ENCODE data around the gene ESPNL. TPM values are rescaled to one million over a fixed set of nuclear protein-coding genes. Genes with fewer than 3 reads are reported as not detected.
"Not testable (repeated sequence)": the region's sequence is repeated elsewhere in the genome, so short reads cannot be mapped to it uniquely, and the experiment has no call there.

Gene ESPNL
- total RNA-seq, 1 donor from 2014 or later = 1.6 TPM

- Histone ChIP-seq H3K4me1 (ENCODE audit: control insufficient read depth in 3 of 3, insufficient read depth in 3 of 3, low read length in 3 of 3) (peaks cover 19 to 29% (median 26%) of the 10 kb centered on the region in 3 donors), H3K36me3 (ENCODE audit: control insufficient read depth in 3 of 3, insufficient read depth in 3 of 3, low read length in 3 of 3) (peaks cover 48 to 66% (median 63%) of the 10 kb centered on the region in 3 donors), H3K27ac (ENCODE audit: low read depth, low read length) (no peak overlapping the region), H3K9ac (ENCODE audit: low read depth in 1 of 3, low read length in 3 of 3) (no peak overlapping the region), H3K4me3 (ENCODE audit: low read length in 3 of 3) (no peak overlapping the region), H3K27me3 (ENCODE audit: control insufficient read depth in 3 of 3, insufficient read depth in 3 of 3, low read length in 3 of 3) (no peaks in the 10 kb centered on the region), H3K9me3 (ENCODE audit: control insufficient read depth in 3 of 3, low read length in 3 of 3) (no peaks in the 10 kb centered on the region)
These were observed 70.4 kb downstream of the ESPNL start for GRCh38 chr2:238170386-238171071.

- H3K27ac ChIP-seq (ENCODE audit: low read depth, low read length); H3K27me3 ChIP-seq (ENCODE audit: control insufficient read depth in 3 of 3, insufficient read depth in 3 of 3, low read length in 3 of 3); H3K4me3 ChIP-seq (ENCODE audit: low read length in 3 of 3); H3K9me3 ChIP-seq (ENCODE audit: control insufficient read depth in 3 of 3, low read length in 3 of 3); H3K9ac ChIP-seq (ENCODE audit: low read depth in 1 of 3, low read length in 3 of 3): not testable (repeated sequence)
- peaks cover 48 to 66% (median 66%) of the 10 kb centered on the region in 3 donors for H3K36me3 ChIP-seq (ENCODE audit: control insufficient read depth in 3 of 3, insufficient read depth in 3 of 3, low read length in 3 of 3)
- peaks cover 14 to 26% (median 25%) of the 10 kb centered on the region in 3 donors for H3K4me1 ChIP-seq (ENCODE audit: control insufficient read depth in 3 of 3, insufficient read depth in 3 of 3, low read length in 3 of 3)
These were observed 70.9 kb downstream of the ESPNL start for GRCh38 chr2:238171072-238171431.

- Histone ChIP-seq H3K4me1 (ENCODE audit: control insufficient read depth in 3 of 3, insufficient read depth in 3 of 3, low read length in 3 of 3) (peaks cover 8 to 20% (median 18%) of the 10 kb centered on the region in 3 donors), H3K27ac (ENCODE audit: low read depth, low read length) (no peak overlapping the region), H3K27me3 (ENCODE audit: control insufficient read depth in 3 of 3, insufficient read depth in 3 of 3, low read length in 3 of 3) (no peaks in the 10 kb centered on the region), H3K9ac (ENCODE audit: low read depth in 1 of 3, low read length in 3 of 3) (no peak overlapping the region), H3K9me3 (ENCODE audit: control insufficient read depth in 3 of 3, low read length in 3 of 3) (no peaks in the 10 kb centered on the region), H3K36me3 (ENCODE audit: control insufficient read depth in 3 of 3, insufficient read depth in 3 of 3, low read length in 3 of 3) (peaks cover 50 to 70% (median 68%) of the 10 kb centered on the region in 3 donors), H3K4me3 (ENCODE audit: low read length in 3 of 3) (no peak overlapping the region)
These were observed 71.5 kb downstream of the ESPNL start for GRCh38 chr2:238171575-238172187.

- H3K36me3 ChIP-seq (ENCODE audit: control insufficient read depth in 3 of 3, insufficient read depth in 3 of 3, low read length in 3 of 3) = peaks cover 50 to 74% (median 71%) of the 10 kb centered on the region in 3 donors
- H3K9me3 ChIP-seq (ENCODE audit: control insufficient read depth in 3 of 3, low read length in 3 of 3) = no peaks in the 10 kb centered on the region
- H3K27me3 ChIP-seq (ENCODE audit: control insufficient read depth in 3 of 3, insufficient read depth in 3 of 3, low read length in 3 of 3) = no peaks in the 10 kb centered on the region
- peaks cover 4 to 13% (median 11%) of the 10 kb centered on the region in 3 donors for H3K4me1 ChIP-seq (ENCODE audit: control insufficient read depth in 3 of 3, insufficient read depth in 3 of 3, low read length in 3 of 3)
- H3K27ac ChIP-seq (ENCODE audit: low read depth, low read length) = no peak overlapping the region
- no peak overlapping the region for H3K9ac ChIP-seq (ENCODE audit: low read depth in 1 of 3, low read length in 3 of 3)
- no peak overlapping the region for H3K4me3 ChIP-seq (ENCODE audit: low read length in 3 of 3)
These were observed 72.3 kb downstream of the ESPNL start for GRCh38 chr2:238172439-238172838.

- Histone ChIP-seq H3K9ac (ENCODE audit: low read depth in 1 of 3, low read length in 3 of 3) (no peak overlapping the region), H3K27ac (ENCODE audit: low read depth, low read length) (no peak overlapping the region), H3K4me1 (ENCODE audit: control insufficient read depth in 3 of 3, insufficient read depth in 3 of 3, low read length in 3 of 3) (peaks cover 4 to 12% (median 10%) of the 10 kb centered on the region in 3 donors), H3K36me3 (ENCODE audit: control insufficient read depth in 3 of 3, insufficient read depth in 3 of 3, low read length in 3 of 3) (peaks cover 53 to 74% (median 73%) of the 10 kb centered on the region in 3 donors), H3K9me3 (ENCODE audit: control insufficient read depth in 3 of 3, low read length in 3 of 3) (no peaks in the 10 kb centered on the region), H3K27me3 (ENCODE audit: control insufficient read depth in 3 of 3, insufficient read depth in 3 of 3, low read length in 3 of 3) (no peaks in the 10 kb centered on the region), H3K4me3 (ENCODE audit: low read length in 3 of 3) (no peak overlapping the region)
These were observed 73.6 kb downstream of the ESPNL start for GRCh38 chr2:238173692-238174091.

- Histone ChIP-seq H3K27ac (ENCODE audit: low read depth, low read length) (no peak overlapping the region), H3K36me3 (ENCODE audit: control insufficient read depth in 3 of 3, insufficient read depth in 3 of 3, low read length in 3 of 3) (peaks cover 56 to 76% (median 74%) of the 10 kb centered on the region in 3 donors), H3K4me1 (ENCODE audit: control insufficient read depth in 3 of 3, insufficient read depth in 3 of 3, low read length in 3 of 3) (peaks cover 4 to 12% (median 8%) of the 10 kb centered on the region in 3 donors), H3K9me3 (ENCODE audit: control insufficient read depth in 3 of 3, low read length in 3 of 3) (no peaks in the 10 kb centered on the region), H3K4me3 (ENCODE audit: low read length in 3 of 3) (no peak overlapping the region), H3K27me3 (ENCODE audit: control insufficient read depth in 3 of 3, insufficient read depth in 3 of 3, low read length in 3 of 3) (no peaks in the 10 kb centered on the region), H3K9ac (ENCODE audit: low read depth in 1 of 3, low read length in 3 of 3) (no peak overlapping the region)
These were observed 74.2 kb downstream of the ESPNL start for GRCh38 chr2:238174291-238174690.

- no peak overlapping the region for H3K9ac ChIP-seq (ENCODE audit: low read depth in 1 of 3, low read length in 3 of 3)
These were observed 74.6 kb downstream of the ESPNL start for GRCh38 chr2:238174701-238175100.

GRCh38 chr2:238176613-238177012, 76.5 kb downstream of the ESPNL start:
- Histone ChIP-seq H3K36me3 (ENCODE audit: control insufficient read depth in 3 of 3, insufficient read depth in 3 of 3, low read length in 3 of 3) (peaks cover 49 to 79% (median 78%) of the 10 kb centered on the region in 3 donors), H3K27ac (ENCODE audit: low read depth, low read length) (no peak overlapping the region), H3K9ac (ENCODE audit: low read depth in 1 of 3, low read length in 3 of 3) (no peak overlapping the region)

More at GRCh38 chr2:238174701-238175100, 74.6 kb downstream of the ESPNL start:
- H3K4me3 ChIP-seq (ENCODE audit: low read length in 3 of 3) = no peak overlapping the region
- H3K4me1 ChIP-seq (ENCODE audit: control insufficient read depth in 3 of 3, insufficient read depth in 3 of 3, low read length in 3 of 3) = peaks cover 3 to 10% (median 6%) of the 10 kb centered on the region in 3 donors
- no peaks in the 10 kb centered on the region for H3K27me3 ChIP-seq (ENCODE audit: control insufficient read depth in 3 of 3, insufficient read depth in 3 of 3, low read length in 3 of 3)
- H3K27ac ChIP-seq (ENCODE audit: low read depth, low read length) = no peak overlapping the region
- H3K9me3 ChIP-seq (ENCODE audit: control insufficient read depth in 3 of 3, low read length in 3 of 3) = no peaks in the 10 kb centered on the region
- peaks cover 54 to 77% (median 75%) of the 10 kb centered on the region in 3 donors for H3K36me3 ChIP-seq (ENCODE audit: control insufficient read depth in 3 of 3, insufficient read depth in 3 of 3, low read length in 3 of 3)

GRCh38 chr2:238180554-238180953, 80.4 kb downstream of the ESPNL start:
- peaks cover 54 to 82% (median 77%) of the 10 kb centered on the region in 3 donors for H3K36me3 ChIP-seq (ENCODE audit: control insufficient read depth in 3 of 3, insufficient read depth in 3 of 3, low read length in 3 of 3)
- H3K4me1 ChIP-seq (ENCODE audit: control insufficient read depth in 3 of 3, insufficient read depth in 3 of 3, low read length in 3 of 3) = no peaks in the 10 kb centered on the region

More at GRCh38 chr2:238176613-238177012, 76.5 kb downstream of the ESPNL start:
- Histone ChIP-seq H3K4me1 (ENCODE audit: control insufficient read depth in 3 of 3, insufficient read depth in 3 of 3, low read length in 3 of 3) (no peaks in the 10 kb centered on the region), H3K4me3 (ENCODE audit: low read length in 3 of 3) (no peak overlapping the region), H3K27me3 (ENCODE audit: control insufficient read depth in 3 of 3, insufficient read depth in 3 of 3, low read length in 3 of 3) (no peaks in the 10 kb centered on the region), H3K9me3 (ENCODE audit: control insufficient read depth in 3 of 3, low read length in 3 of 3) (no peaks in the 10 kb centered on the region)

GRCh38 chr2:238182362-238182761, 82.2 kb downstream of the ESPNL start:
- H3K36me3 ChIP-seq (ENCODE audit: control insufficient read depth in 3 of 3, insufficient read depth in 3 of 3, low read length in 3 of 3) = peaks cover 64 to 88% (median 86%) of the 10 kb centered on the region in 3 donors
- no peak overlapping the region for H3K9ac ChIP-seq (ENCODE audit: low read depth in 1 of 3, low read length in 3 of 3)

More at GRCh38 chr2:238180554-238180953, 80.4 kb downstream of the ESPNL start:
- no peaks in the 10 kb centered on the region for H3K9me3 ChIP-seq (ENCODE audit: control insufficient read depth in 3 of 3, low read length in 3 of 3)
- no peak overlapping the region for H3K27ac ChIP-seq (ENCODE audit: low read depth, low read length)
- no peaks in the 10 kb centered on the region for H3K27me3 ChIP-seq (ENCODE audit: control insufficient read depth in 3 of 3, insufficient read depth in 3 of 3, low read length in 3 of 3)
- no peak overlapping the region for H3K9ac ChIP-seq (ENCODE audit: low read depth in 1 of 3, low read length in 3 of 3)
- no peak overlapping the region for H3K4me3 ChIP-seq (ENCODE audit: low read length in 3 of 3)

More at GRCh38 chr2:238182362-238182761, 82.2 kb downstream of the ESPNL start:
- Histone ChIP-seq H3K9me3 (ENCODE audit: control insufficient read depth in 3 of 3, low read length in 3 of 3) (no peaks in the 10 kb centered on the region), H3K4me3 (ENCODE audit: low read length in 3 of 3) (no peak overlapping the region), H3K27me3 (ENCODE audit: control insufficient read depth in 3 of 3, insufficient read depth in 3 of 3, low read length in 3 of 3) (no peaks in the 10 kb centered on the region), H3K27ac (ENCODE audit: low read depth, low read length) (no peak overlapping the region), H3K4me1 (ENCODE audit: control insufficient read depth in 3 of 3, insufficient read depth in 3 of 3, low read length in 3 of 3) (no peaks in the 10 kb centered on the region)

Data from skeletal muscle tissue (tissue), 4 donors.